PC-3 (cell line): ENCODE results near the gene RAB12. TPM values are rescaled to one million over a fixed set of nuclear protein-coding genes. Genes with fewer than 3 reads are reported as not detected.

ENCODE experiments used
- ATAC-seq: fragments of 200-7000 bp; cut with Tn5 transposase; 2 replicates; pipeline ENCODE4 v1.9.1; 2020; ENCODE audit warnings: mild to moderate bottlenecking, moderate library complexity
- BruUV-seq: library from RNA; stranded (reverse); fragments of 400-500 nt; replicated peaks from 2 replicates; lab custom pipeline; 2021; lab: Mats Ljungman, UMichigan
- CTCF ChIA-PET: fragments of 300-600 bp; sonication (Branson Sonifier 250); formaldehyde crosslinking; loops from one replicate; lab custom pipeline; 2022; ENCODE audit warnings: antibody characterized with exemption; lab: Charles Lee
- POLR2A ChIA-PET: fragments of 300-600 bp; sonication (Branson Sonifier 250); formaldehyde crosslinking; loops from one replicate; lab custom pipeline; 2022; ENCODE audit warnings: antibody characterized with exemption; ENCODE audit not compliant: unreplicated experiment; lab: Charles Lee
- DNase-seq: peaks from one replicate; pipeline ENCODE4 v3.0.0-alpha.2; 2015
- H2AFZ ChIP-seq: fragments of 300-600 bp; sonication (generic); 2 replicates; pipeline ENCODE4 v1.6.0; 2016; ENCODE audit warnings: antibody characterized with exemption, low read length
- H3F3A ChIP-seq: fragments of 300-600 bp; sonication (generic); one replicate; pipeline ENCODE4 v1.6.0; 2017; ENCODE audit warnings: antibody characterized with exemption, low read length, control low read depth, mild to moderate bottlenecking; ENCODE audit not compliant: unreplicated experiment
- H3K27ac ChIP-seq: fragments of 300-600 bp; sonication (generic); 2 replicates; pipeline ENCODE4 v1.5.1; 2016; ENCODE audit warnings: mild to moderate bottlenecking, low read length
- H3K27me3 ChIP-seq: fragments of 300-600 bp; sonication (generic); 2 replicates; pipeline ENCODE4 v1.6.1; 2016; ENCODE audit warnings: low read length, mixed read lengths
- H3K36me3 ChIP-seq: fragments of 300-600 bp; sonication (generic); 2 replicates; pipeline ENCODE4 v1.6.1; 2016; ENCODE audit warnings: low read depth, mixed run types, low read length, mixed read lengths
- H3K4me1 ChIP-seq: fragments of 300-600 bp; sonication (generic); 2 replicates; pipeline ENCODE4 v1.5.1; 2016; ENCODE audit warnings: low read length; ENCODE audit not compliant: insufficient read depth
- H3K4me2 ChIP-seq: fragments of 300-600 bp; sonication (generic); 2 replicates; pipeline ENCODE4 v1.6.0; 2016; ENCODE audit warnings: low read length
- H3K4me3 ChIP-seq: fragments of 300-600 bp; sonication (generic); 2 replicates; pipeline ENCODE4 v1.5.1; 2016; ENCODE audit warnings: mild to moderate bottlenecking, low read length, mixed read lengths
- H3K79me2 ChIP-seq: fragments of 300-600 bp; sonication (generic); 2 replicates; pipeline ENCODE4 v1.6.1; 2017; ENCODE audit warnings: low read length, mixed read lengths
- H3K9ac ChIP-seq: fragments of 300-600 bp; sonication (generic); 2 replicates; pipeline ENCODE4 v1.6.0; 2016; ENCODE audit warnings: mild to moderate bottlenecking, low read length
- H3K9me2 ChIP-seq: fragments of 300-600 bp; sonication (generic); replicated peaks from 2 replicates; pipeline ENCODE4 v1.6.1; 2016; ENCODE audit warnings: mixed run types, low read length, mixed read lengths
- H3K9me3 ChIP-seq: fragments of 300-600 bp; sonication (generic); 2 replicates; pipeline ENCODE4 v1.6.1; 2016; ENCODE audit warnings: low read length, mixed read lengths
- H4K20me1 ChIP-seq: fragments of 300-600 bp; sonication (generic); 2 replicates; pipeline ENCODE4 v1.6.1; 2016; ENCODE audit warnings: low read length, mixed read lengths
- CTCF ChIP-seq: fragments of 300-600 bp; sonication (generic); conservative IDR thresholded peaks from 2 replicates; pipeline ENCODE4 v1.5.1; 2017; ENCODE audit warnings: antibody characterized with exemption, low read depth, mild to moderate bottlenecking, low read length
- EZH2 ChIP-seq: fragments of 300-600 bp; sonication (generic); IDR thresholded peaks from one replicate; pipeline ENCODE4 v1.6.1; 2017; ENCODE audit warnings: antibody characterized with exemption, mild to moderate bottlenecking, low read length; ENCODE audit not compliant: unreplicated experiment
- EZH2phosphoT487 ChIP-seq: fragments of 300-600 bp; sonication (generic); IDR thresholded peaks from 2 replicates; pipeline ENCODE4 v1.6.1; 2018; ENCODE audit warnings: mild to moderate bottlenecking, antibody characterized with exemption, low read length, borderline replicate concordance
- intact Hi-C: fragments of 100-400 bp; cut with micrococcal nuclease; formaldehyde crosslinking; loops from 2 replicates; pipeline ENCODE4 v1.9.0; 2023
- total RNA-seq: library from RNA; depleted of rRNA; stranded (reverse); fragments of >200 nt; gene quantifications from 2 replicates; pipeline ENCODE4 v1.2.3, GENCODE V29; 2014

The RAB12 gene
- total RNA-seq, 1 experiment from 2014 or later, result 50.9 TPM

- TF ChIP-seq CTCF, result no peak
- TF ChIP-seq EZH2phosphoT487, result no peak
- TF ChIP-seq EZH2, result no peak
- Histone ChIP-seq H3K36me3 (no peaks in the 10 kb centered on the region), H3K4me1 (peaks cover 25% of the 10 kb centered on the region), H3K79me2 (peaks cover 50% of the 10 kb centered on the region), H3K27me3 (no peaks in the 10 kb centered on the region), H3F3A (no peaks in the 10 kb centered on the region), H3K4me2 (peak overlapping the region; percentile 93), H4K20me1 (peaks cover 34% of the 10 kb centered on the region), H3K9ac (peak overlapping the region; percentile 86), H3K27ac (no peak overlapping the region), H3K4me3 (peak overlapping the region; percentile 88), H3K9me2 (no peaks in the 10 kb centered on the region), H3K9me3 (no peaks in the 10 kb centered on the region), H2AFZ (peak overlapping the region; percentile 38)
- peak; percentile 18 for ATAC-seq
- POLR2A ChIA-PET, result interaction anchor here (0.7 kb wide), 1 partner anchor 281 kb away, joined by 26 read pairs; no protein-coding TSS in a partner anchor
- BruUV-seq, result no TSS peak
- CTCF ChIA-PET, result interaction anchor here (0.6 to 1.2 kb wide), 7 partner anchors 10 to 1516 kb away, joined by 3 to 7 read pairs (median 4); no protein-coding TSS in a partner anchor
- no peak for DNase-seq
- intact Hi-C loops, result no loop called here
Observed at GRCh38 chr18:8609659-8610458, 622 bp downstream of the RAB12 start.

- Histone ChIP-seq H3K27ac (no peak overlapping the region), H3F3A (no peaks in the 10 kb centered on the region), H3K4me2 (peak overlapping the region; percentile 93), H3K4me1 (peaks cover 31% of the 10 kb centered on the region), H3K27me3 (no peaks in the 10 kb centered on the region), H3K79me2 (peaks cover 56% of the 10 kb centered on the region), H3K36me3 (no peaks in the 10 kb centered on the region), H4K20me1 (peaks cover 34% of the 10 kb centered on the region), H3K9ac (peak overlapping the region; percentile 86), H3K4me3 (peak overlapping the region; percentile 88), H3K9me2 (no peaks in the 10 kb centered on the region), H3K9me3 (no peaks in the 10 kb centered on the region), H2AFZ (peak overlapping the region; percentile 38)
- TF ChIP-seq CTCF (no peak), EZH2phosphoT487 (no peak), EZH2 (no peak)
- CTCF ChIA-PET, result no interaction called here
- BruUV-seq, result TSS peak; percentile 39
- ATAC-seq (0 out of 2 replicates have a peak, but pooled peaks have one; percentile 2), DNase-seq (peak; percentile 18)
- POLR2A ChIA-PET, result no interaction called here
- intact Hi-C loops, result no loop called here
Observed at GRCh38 chr18:8610459-8610851, 1.2 kb downstream of the RAB12 start.
